Activated CD8-positive, alpha-beta memory T cell treated with anti-CD3 and anti-CD28 coated beads, Interleukin-2, amount 50 U/mL, for 24 hours (primary cell): ENCODE results near the gene SLC35A5.
"Not testable (repeated sequence)": the region's sequence is repeated elsewhere in the genome, so short reads cannot be mapped to it uniquely, and the experiment has no call there.

Experiments used
- DNase-seq: peaks from one replicate; pipeline ENCODE4 v3.0.0-alpha.2; 2020; ENCODE audit errors: extremely low read depth

SLC35A5 gene

GRCh38 chr3:112561734-112562529, at the start of gene SLC35A5, which contains the start of gene ATG3:
TSS of gene SLC35A5 (plus strand) at chr3:112562045. CDS start at chr3:112563404, 1,359 bp downstream.
TSS of gene ATG3 (minus strand) at chr3:112561962. CDS start at chr3:112561528, 434 bp downstream.
- peak; percentile 96 for DNase-seq

- DNase-seq: no peak
These were observed 49.5 kb upstream of the SLC35A5 start for GRCh38 chr3:112512320-112512719.

- DNase-seq: no peak
These were observed 47.2 kb upstream of the SLC35A5 start for GRCh38 chr3:112514527-112515128.

- not testable (repeated sequence) for DNase-seq
These were observed 42.9 kb upstream of the SLC35A5 start for GRCh38 chr3:112518970-112519369.

- DNase-seq: no peak
These were observed 42.3 kb upstream of the SLC35A5 start for GRCh38 chr3:112519424-112520001.

GRCh38 chr3:112524127-112524526, 37.7 kb upstream of the SLC35A5 start:
- DNase-seq: not testable (repeated sequence)

- no peak for DNase-seq
These were observed 31.3 kb upstream of the SLC35A5 start for GRCh38 chr3:112530573-112530972.

GRCh38 chr3:112531358-112531781, 30.5 kb upstream of the SLC35A5 start:
- DNase-seq: no peak

- no peak for DNase-seq
These were observed 21.8 kb upstream of the SLC35A5 start for GRCh38 chr3:112539825-112540650.

- DNase-seq: no peak
These were observed 15.6 kb upstream of the SLC35A5 start for GRCh38 chr3:112546216-112546759.

GRCh38 chr3:112550859-112551258, 11.0 kb upstream of the SLC35A5 start:
- no peak for DNase-seq

GRCh38 chr3:112555535-112556170, 6.2 kb upstream of the SLC35A5 start:
- DNase-seq: no peak

- DNase-seq: no peak
These were observed 3.9 kb upstream of the SLC35A5 start for GRCh38 chr3:112557976-112558375.

- DNase-seq: no peak
These were observed 1.5 kb upstream of the SLC35A5 start for GRCh38 chr3:112560307-112560706.

- DNase-seq: peak; percentile 14
These were observed 943 bp upstream of the SLC35A5 start for GRCh38 chr3:112560721-112561483.

GRCh38 chr3:112561484-112561733, 436 bp upstream of the SLC35A5 start:
- peak; percentile 56 for DNase-seq

- not testable (repeated sequence) for DNase-seq
These were observed 2.5 kb downstream of the SLC35A5 start for GRCh38 chr3:112564247-112564939.

GRCh38 chr3:112564940-112565305, 3.1 kb downstream of the SLC35A5 start:
- DNase-seq: no peak

- no peak for DNase-seq
These were observed 6.8 kb downstream of the SLC35A5 start for GRCh38 chr3:112568642-112569041.

GRCh38 chr3:112569265-112569664, 7.4 kb downstream of the SLC35A5 start:
- DNase-seq: no peak
